Activated CD4-positive, alpha-beta T cell treated with anti-CD3 and anti-CD28 coated beads for 36 hours (primary cell): ENCODE measurements around the gene CTNNBIP1. TPM values are rescaled to one million over a fixed set of nuclear protein-coding genes. Genes with fewer than 3 reads are reported as not detected.
A peak's percentile ranks its signal among the peaks of the same experiment; 100 is the strongest.

Experiments
- ATAC-seq: fragments of 200-7000 bp; cut with Tn5 transposase; one replicate; pipeline ENCODE4 v1.10.0; 2021; ENCODE audit warnings: mild to moderate bottlenecking, moderate library complexity
- CTCF ChIA-PET: fragments of 350-600 bp; sonication (Branson Sonifier 250); formaldehyde crosslinking; loops from one replicate; lab custom pipeline; 2021; ENCODE audit warnings: antibody characterized with exemption; lab: Charles Lee
- POLR2A ChIA-PET: fragments of 350-600 bp; sonication (Branson Sonifier 250); formaldehyde crosslinking; loops from one replicate; lab custom pipeline; 2021; ENCODE audit warnings: antibody characterized with exemption, inconsistent platforms; lab: Charles Lee
- DNase-seq: peaks from one replicate; pipeline ENCODE4 v3.0.0-alpha.2; 2020
- H3K27ac Mint-ChIP-seq: one replicate; pipeline ENCODE4 v1.8.0; 2021; ENCODE audit warnings: mixed read lengths
- H3K27me3 Mint-ChIP-seq: one replicate; pipeline ENCODE4 v1.8.0; 2021; ENCODE audit warnings: mixed read lengths
- H3K36me3 Mint-ChIP-seq: one replicate; pipeline ENCODE4 v1.8.0; 2021; ENCODE audit warnings: low read depth, mixed read lengths
- H3K4me1 Mint-ChIP-seq: one replicate; pipeline ENCODE4 v1.8.0; 2021; ENCODE audit warnings: mixed read lengths
- H3K4me3 Mint-ChIP-seq: one replicate; pipeline ENCODE4 v1.8.0; 2021; ENCODE audit warnings: mild to moderate bottlenecking, moderate library complexity, mixed read lengths
- H3K9me3 Mint-ChIP-seq: one replicate; pipeline ENCODE4 v1.8.0; 2021; ENCODE audit warnings: low read depth, mixed read lengths
- intact Hi-C, 2 experiments: fragments of 100-400 bp; cut with DNase I in 1 of 2; cut with micrococcal nuclease in 1 of 2; formaldehyde crosslinking; loops; one replicate each; pipeline versions ENCODE4 v1.14.2 to v1.15.1; 2022 to 2024; cut with DNase I, micrococcal nuclease
- total RNA-seq, 2 experiments: library from RNA; stranded (reverse); gene quantifications; one replicate each; pipeline ENCODE4 v1.2.3, GENCODE V29; 2021

The CTNNBIP1 gene
- total RNA-seq, 2 experiments from 2014 or later = 7.5 to 11.0 TPM

DNA sequence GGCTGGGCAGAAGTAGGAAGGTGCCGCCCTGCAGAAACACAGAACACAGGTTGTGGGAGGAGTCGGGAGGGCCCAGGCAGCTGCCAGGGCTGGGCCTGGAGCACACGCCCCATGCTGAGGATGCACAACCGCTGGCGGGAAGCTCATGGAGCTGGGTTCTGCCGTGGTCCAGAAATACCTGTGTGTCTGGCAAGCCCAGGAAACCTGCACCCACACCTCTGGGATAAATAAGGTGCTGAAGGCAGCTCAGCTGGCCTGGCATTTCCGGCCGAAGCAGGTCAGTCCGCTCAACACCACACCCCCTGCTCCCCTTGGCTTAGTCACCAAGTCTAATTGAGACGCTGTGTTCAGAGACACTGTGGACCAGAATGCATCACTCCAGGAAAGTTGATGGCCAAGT, 32.1 kb downstream of the CTNNBIP1 start:
- H3K4me3 Mint-ChIP-seq = no peak overlapping the region
- DNase-seq = no peak
- no peaks in the 10 kb centered on the region for H3K36me3 Mint-ChIP-seq
- no peak for ATAC-seq
- ChIA-PET CTCF (interaction anchor here (0.8 to 1.5 kb wide), 12 partner anchors 10 to 332 kb away, joined by 3 to 5 read pairs (median 3); no protein-coding TSS in a partner anchor), POLR2A (interaction anchor here (1.1 kb wide), 1 partner anchor 26 kb away, joined by 4 read pairs; no protein-coding TSS in a partner anchor)
- H3K4me1 Mint-ChIP-seq = peaks cover 11% of the 10 kb centered on the region
- H3K9me3 Mint-ChIP-seq = no peaks in the 10 kb centered on the region
- intact Hi-C loops = loop anchor here (5.0 kb wide), 2 partner anchors 34 to 459 kb away; partner anchors contain the start of gene CTNNBIP1 (in 1 of the 2)
- H3K27ac Mint-ChIP-seq = no peak overlapping the region
- H3K27me3 Mint-ChIP-seq = no peaks in the 10 kb centered on the region

GRCh38 chr1:9875636-9876000, 34.5 kb downstream of the CTNNBIP1 start:
- ATAC-seq (no peak), DNase-seq (no peak)
- Mint-ChIP-seq H3K4me1 (peaks cover 3% of the 10 kb centered on the region), H3K4me3 (no peak overlapping the region), H3K27me3 (no peaks in the 10 kb centered on the region), H3K27ac (no peak overlapping the region), H3K9me3 (no peaks in the 10 kb centered on the region), H3K36me3 (no peaks in the 10 kb centered on the region)
- POLR2A ChIA-PET = no interaction called here
- CTCF ChIA-PET = interaction anchor here (0.5 to 15.5 kb wide), 8 partner anchors 10 to 553 kb away, joined by 3 to 221 read pairs (median 4); no protein-coding TSS in a partner anchor
- intact Hi-C loops = loop anchor here (1.0 to 5.0 kb wide), 9 partner anchors 35 to 553 kb away; partner anchors contain the start of genes CTNNBIP1 (in 2 of the 2) and UBE4B (in 2 of the 2)

DNA sequence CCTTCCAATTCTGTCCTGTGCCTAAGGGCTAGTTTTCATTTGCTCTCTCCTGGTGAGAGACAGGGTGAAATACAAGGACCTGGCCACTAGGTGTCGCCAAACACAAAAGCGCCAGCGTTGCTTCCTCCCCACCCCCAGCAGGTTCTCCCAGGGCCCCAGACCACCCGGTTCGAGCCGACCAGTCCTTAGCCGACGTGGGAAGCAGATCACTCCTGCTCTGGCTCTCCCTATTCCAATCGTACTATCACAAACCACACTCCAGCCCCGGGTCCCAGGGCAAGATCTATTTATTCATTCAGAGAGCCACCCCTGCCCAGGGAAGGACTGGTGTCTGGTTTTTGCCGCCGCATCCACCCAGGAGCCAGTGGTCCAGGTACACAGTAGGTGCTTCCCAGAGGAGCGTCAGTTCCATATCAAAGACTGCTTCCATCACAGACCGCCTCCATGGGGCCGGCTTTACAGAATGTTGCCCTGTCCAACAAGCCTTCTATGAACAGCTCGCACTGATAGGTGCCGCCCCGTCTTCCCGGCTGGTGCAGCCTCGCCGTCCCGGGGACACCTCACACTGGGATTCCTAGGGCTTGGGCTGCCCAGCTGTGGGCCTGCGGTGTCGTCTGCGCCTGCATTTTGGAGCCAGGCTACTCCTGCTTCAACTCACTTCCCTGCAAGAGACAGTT, 35.0 kb downstream of the CTNNBIP1 start:
- ATAC-seq (peak; percentile 96), DNase-seq (peak; percentile 86)
- ChIA-PET CTCF (interaction anchor here (0.5 to 15.5 kb wide), 15 partner anchors 9 to 902 kb away, joined by 3 to 221 read pairs (median 3); no protein-coding TSS in a partner anchor), POLR2A (no interaction called here)
- Mint-ChIP-seq H3K4me1 (peaks cover 3% of the 10 kb centered on the region), H3K27ac (no peak overlapping the region), H3K9me3 (no peaks in the 10 kb centered on the region), H3K36me3 (no peaks in the 10 kb centered on the region), H3K4me3 (no peak overlapping the region), H3K27me3 (no peaks in the 10 kb centered on the region)
- intact Hi-C loops = loop anchor here (1.0 to 5.0 kb wide), 9 partner anchors 35 to 553 kb away; partner anchors contain the start of genes CTNNBIP1 (in 2 of the 2) and UBE4B (in 2 of the 2)

GRCh38 chr1:9874412-9874811, 35.7 kb downstream of the CTNNBIP1 start:
- DNase-seq (no peak), ATAC-seq (no peak)
- Mint-ChIP-seq H3K27me3 (no peaks in the 10 kb centered on the region), H3K27ac (no peak overlapping the region), H3K9me3 (no peaks in the 10 kb centered on the region), H3K4me3 (no peak overlapping the region), H3K4me1 (peaks cover 3% of the 10 kb centered on the region), H3K36me3 (no peaks in the 10 kb centered on the region)
- ChIA-PET POLR2A (no interaction called here), CTCF (interaction anchor here (0.6 to 15.5 kb wide), 11 partner anchors 10 to 902 kb away, joined by 3 to 221 read pairs (median 3); no protein-coding TSS in a partner anchor)
- intact Hi-C loops = loop anchor here in 1 of 2 experiments (1.0 to 2.0 kb wide), 2 partner anchors 158 to 554 kb away; partner anchors contain the start of gene UBE4B

DNA sequence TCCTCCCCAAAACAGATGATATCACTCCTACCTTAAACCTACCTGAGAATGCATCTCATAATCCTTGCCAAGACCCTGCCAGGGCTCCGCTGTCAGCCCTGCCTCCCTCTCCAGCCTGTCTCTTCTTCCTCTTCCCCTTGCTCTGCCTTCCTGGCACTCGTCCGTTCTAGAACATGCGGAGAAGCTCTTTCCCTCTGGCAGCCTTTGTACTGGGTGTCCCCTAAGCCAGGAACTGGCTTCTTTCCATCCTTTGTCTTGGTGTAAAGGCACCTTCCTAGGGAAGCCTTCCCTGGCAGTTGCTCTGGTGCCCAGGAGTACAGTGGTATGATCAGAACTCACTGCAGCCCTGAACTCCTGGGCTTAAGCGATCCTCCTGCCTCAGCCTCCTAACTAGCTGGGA, 36.1 kb downstream of the CTNNBIP1 start:
- Mint-ChIP-seq H3K36me3 (no peaks in the 10 kb centered on the region), H3K27ac (no peak overlapping the region), H3K9me3 (no peaks in the 10 kb centered on the region), H3K4me3 (no peak overlapping the region), H3K27me3 (no peaks in the 10 kb centered on the region), H3K4me1 (peaks cover 3% of the 10 kb centered on the region)
- no peak for ATAC-seq
- DNase-seq = no peak
- POLR2A ChIA-PET = no interaction called here
- intact Hi-C loops = loop anchor here in 1 of 2 experiments (1.0 to 2.0 kb wide), 2 partner anchors 159 to 554 kb away; partner anchors contain the start of gene UBE4B
- CTCF ChIA-PET = interaction anchor here (0.6 to 15.5 kb wide), 12 partner anchors 10 to 248 kb away, joined by 3 to 221 read pairs (median 4); no protein-coding TSS in a partner anchor

GRCh38 chr1:9873385-9873784, 36.7 kb downstream of the CTNNBIP1 start:
- intact Hi-C loops = no loop called here
- ATAC-seq = no peak
- Mint-ChIP-seq H3K9me3 (no peaks in the 10 kb centered on the region), H3K36me3 (no peaks in the 10 kb centered on the region), H3K4me3 (no peak overlapping the region), H3K4me1 (peaks cover 3% of the 10 kb centered on the region), H3K27me3 (no peaks in the 10 kb centered on the region), H3K27ac (no peak overlapping the region)
- no peak for DNase-seq
- ChIA-PET CTCF (interaction anchor here (0.5 to 15.5 kb wide), 13 partner anchors 9 to 315 kb away, joined by 3 to 221 read pairs (median 4); no protein-coding TSS in a partner anchor), POLR2A (no interaction called here)

DNA sequence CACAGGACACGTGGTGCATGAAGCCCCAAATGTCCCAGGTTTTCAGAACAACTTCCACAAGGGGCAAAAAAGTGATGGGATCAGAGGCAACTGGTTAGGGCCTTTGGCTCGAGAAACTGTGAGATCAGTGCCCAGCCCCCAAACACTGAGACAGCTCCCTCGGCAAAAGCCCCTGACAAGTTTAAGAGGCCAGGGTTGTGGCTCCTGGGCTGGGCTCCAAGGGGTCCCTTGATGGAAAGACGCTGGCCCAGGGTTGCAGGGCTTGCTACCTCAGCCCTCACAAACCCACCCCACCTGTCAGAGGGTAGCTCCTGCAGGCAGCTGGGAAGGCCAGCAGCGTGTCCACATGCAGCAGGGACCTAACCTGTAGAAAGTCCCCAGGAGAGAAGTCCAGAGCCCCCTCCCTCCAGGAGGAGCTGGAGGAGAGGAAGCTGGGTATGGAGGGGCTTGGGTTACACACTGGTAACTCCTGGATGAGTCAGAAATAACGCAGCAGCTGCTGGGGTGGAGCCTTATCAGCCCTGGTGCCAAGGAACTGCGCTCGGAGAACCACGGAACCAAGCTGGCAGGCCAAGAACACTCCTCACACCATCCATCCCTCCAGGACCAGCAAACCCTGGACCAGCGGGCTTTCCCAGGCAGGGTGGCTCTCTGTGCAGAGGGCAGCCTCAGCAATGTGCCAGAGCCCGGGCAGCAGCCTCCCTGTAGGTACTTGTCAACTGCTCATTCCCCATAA, 37.5 kb downstream of the CTNNBIP1 start:
- H3K36me3 Mint-ChIP-seq = no peaks in the 10 kb centered on the region
- POLR2A ChIA-PET = no interaction called here
- H3K9me3 Mint-ChIP-seq = no peaks in the 10 kb centered on the region
- H3K4me3 Mint-ChIP-seq = no peak overlapping the region
- CTCF ChIA-PET = interaction anchor here (0.5 to 15.5 kb wide), 12 partner anchors 9 to 316 kb away, joined by 3 to 221 read pairs (median 4); no protein-coding TSS in a partner anchor
- H3K4me1 Mint-ChIP-seq = peaks cover 3% of the 10 kb centered on the region
- intact Hi-C loops = no loop called here
- H3K27me3 Mint-ChIP-seq = no peaks in the 10 kb centered on the region
- H3K27ac Mint-ChIP-seq = no peak overlapping the region
- no peak for DNase-seq
- no peak for ATAC-seq

GRCh38 chr1:9871707-9872425, 38.2 kb downstream of the CTNNBIP1 start:
- POLR2A ChIA-PET = no interaction called here
- no peak for DNase-seq
- intact Hi-C loops = no loop called here

DNA sequence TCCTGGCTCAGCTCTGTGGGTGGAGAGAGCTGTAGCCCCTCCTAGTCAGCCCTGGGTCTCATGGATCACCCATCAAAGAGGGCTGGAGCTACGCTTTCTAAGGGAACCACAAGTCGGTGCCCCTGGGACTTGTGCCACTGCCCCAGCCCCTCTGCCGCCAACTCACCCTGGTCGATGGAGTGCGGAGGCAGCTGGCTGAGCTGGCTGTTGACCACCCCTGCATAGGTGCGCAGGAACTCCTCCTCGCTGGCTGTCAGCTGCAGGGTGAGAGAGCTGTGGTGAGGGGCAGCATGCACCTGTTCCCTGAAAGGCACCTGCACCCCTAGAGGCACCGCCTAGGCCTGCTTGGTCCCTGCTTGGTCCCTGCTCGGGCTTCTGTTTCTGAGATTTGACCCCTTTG, 39.0 kb downstream of the CTNNBIP1 start:
- Mint-ChIP-seq H3K4me3 (no peak overlapping the region), H3K27ac (no peak overlapping the region), H3K36me3 (no peaks in the 10 kb centered on the region), H3K9me3 (no peaks in the 10 kb centered on the region), H3K4me1 (peaks cover 3% of the 10 kb centered on the region), H3K27me3 (no peaks in the 10 kb centered on the region)
- POLR2A ChIA-PET = no interaction called here
- DNase-seq (no peak), ATAC-seq (no peak)
- intact Hi-C loops = no loop called here
- CTCF ChIA-PET = interaction anchor here (0.6 to 15.5 kb wide), 5 partner anchors 22 to 245 kb away, joined by 3 to 221 read pairs (median 3); no protein-coding TSS in a partner anchor

More at GRCh38 chr1:9871707-9872425, 38.2 kb downstream of the CTNNBIP1 start:
- Mint-ChIP-seq H3K27me3 (no peaks in the 10 kb centered on the region), H3K4me3 (no peak overlapping the region), H3K9me3 (no peaks in the 10 kb centered on the region), H3K36me3 (no peaks in the 10 kb centered on the region), H3K4me1 (peaks cover 3% of the 10 kb centered on the region), H3K27ac (no peak overlapping the region)
- ATAC-seq = no peak
- CTCF ChIA-PET = interaction anchor here (0.6 to 15.5 kb wide), 6 partner anchors 8 to 256 kb away, joined by 3 to 221 read pairs (median 3); no protein-coding TSS in a partner anchor

DNA sequence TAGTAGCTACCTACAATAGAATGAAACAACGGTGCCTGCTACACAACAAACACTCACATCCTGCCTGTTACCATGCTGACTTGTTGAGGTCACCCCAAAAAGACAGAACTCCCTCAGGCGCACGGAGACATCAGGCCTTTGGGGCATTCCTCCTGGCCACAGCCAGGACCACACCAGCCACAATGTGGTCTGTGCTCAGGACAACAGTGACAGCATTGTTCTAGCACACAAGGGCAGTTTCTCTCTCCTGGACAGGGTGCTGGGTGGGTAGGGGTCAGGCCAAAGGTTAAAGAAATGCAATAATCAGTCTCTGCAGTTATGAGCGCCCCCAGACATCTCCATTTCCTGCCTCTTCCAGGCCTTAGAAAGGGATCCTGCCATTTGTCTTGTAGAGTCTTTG, 39.5 kb downstream of the CTNNBIP1 start:
- H3K27ac Mint-ChIP-seq = no peak overlapping the region
- peaks cover 3% of the 10 kb centered on the region for H3K4me1 Mint-ChIP-seq
- ChIA-PET CTCF (interaction anchor here (0.7 to 15.5 kb wide), 5 partner anchors 22 to 244 kb away, joined by 3 to 221 read pairs (median 3); no protein-coding TSS in a partner anchor), POLR2A (no interaction called here)
- intact Hi-C loops = no loop called here
- no peaks in the 10 kb centered on the region for H3K9me3 Mint-ChIP-seq
- ATAC-seq (no peak), DNase-seq (no peak)
- no peaks in the 10 kb centered on the region for H3K36me3 Mint-ChIP-seq
- H3K4me3 Mint-ChIP-seq = no peak overlapping the region
- no peaks in the 10 kb centered on the region for H3K27me3 Mint-ChIP-seq
